ENCODE measurements around the gene ABHD16A. TPM values are rescaled to one million over a fixed set of nuclear protein-coding genes. Genes with fewer than 3 reads are reported as not detected.
A peak's percentile ranks its signal among the peaks of the same experiment; 100 is the strongest.
"Not testable (repeated sequence)": the region's sequence is repeated elsewhere in the genome, so short reads cannot be mapped to it uniquely, and the experiment has no call there.

Gene ABHD16A
- total and polyA plus RNA-seq, 5 donors = 28.1 to 37.0 (median 30.1) TPM

DNA sequence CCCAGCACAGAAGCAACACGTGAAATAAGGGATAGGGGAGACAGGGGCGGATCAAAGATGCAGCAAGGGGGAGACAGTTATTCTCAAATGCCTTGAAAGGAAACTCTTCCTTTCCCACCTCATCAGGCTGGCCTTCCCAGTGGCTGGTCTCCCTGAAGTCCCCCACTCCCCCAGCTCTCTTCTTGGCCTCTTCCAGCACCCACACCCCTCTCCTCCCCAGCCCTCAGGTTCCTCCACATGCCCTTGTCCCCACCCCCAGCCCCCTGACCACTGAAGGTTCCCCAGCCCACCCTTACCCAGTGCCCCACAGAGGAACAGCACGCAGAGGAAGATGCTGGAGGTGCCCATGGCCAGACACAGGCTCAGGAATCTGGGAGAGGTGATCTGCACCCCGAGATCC is 10.3 kb upstream of the ABHD16A start:
- 63% methylated on average over 4 of the region's 4 CpGs for WGBS
- intact Hi-C loops (cut with DNase I) = no loop called here
- Histone ChIP-seq H3K9me3 (ENCODE audit: control insufficient read depth, low read length) (no peaks in the 10 kb centered on the region), H3K4me1 (ENCODE audit: control insufficient read depth, insufficient read depth, low read length) (no peaks in the 10 kb centered on the region), H3K27ac (ENCODE audit: low read length) (no peak overlapping the region), H3K4me3 (ENCODE audit: low read length) (no peak overlapping the region), H3K27me3 (ENCODE audit: control insufficient read depth, insufficient read depth) (no peaks in the 10 kb centered on the region)
- ATAC-seq (no peak), DNase-seq (no peak)

DNA sequence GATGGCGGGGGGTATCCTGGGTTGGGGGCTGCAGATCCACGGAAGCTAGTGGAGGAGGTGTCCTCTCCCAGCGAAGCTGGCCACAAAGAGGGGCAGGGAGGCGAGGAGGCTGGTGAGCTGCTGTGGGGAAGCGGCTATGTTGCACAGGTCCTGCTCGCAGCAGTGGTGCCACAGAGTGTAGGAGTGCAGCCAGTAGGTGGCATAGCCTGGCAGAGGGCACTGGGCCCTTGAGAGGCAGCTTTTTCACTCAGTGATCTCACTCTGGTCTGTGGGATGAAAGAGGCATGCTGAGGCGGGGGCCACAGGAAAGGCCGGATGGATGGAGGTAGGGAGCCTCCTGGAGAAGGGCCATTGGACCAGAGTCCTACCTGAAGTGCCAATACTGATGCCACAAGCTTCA is 9.2 kb upstream of the ABHD16A start:
- H3K27ac ChIP-seq (ENCODE audit: low read length) = no peak overlapping the region

DNA sequence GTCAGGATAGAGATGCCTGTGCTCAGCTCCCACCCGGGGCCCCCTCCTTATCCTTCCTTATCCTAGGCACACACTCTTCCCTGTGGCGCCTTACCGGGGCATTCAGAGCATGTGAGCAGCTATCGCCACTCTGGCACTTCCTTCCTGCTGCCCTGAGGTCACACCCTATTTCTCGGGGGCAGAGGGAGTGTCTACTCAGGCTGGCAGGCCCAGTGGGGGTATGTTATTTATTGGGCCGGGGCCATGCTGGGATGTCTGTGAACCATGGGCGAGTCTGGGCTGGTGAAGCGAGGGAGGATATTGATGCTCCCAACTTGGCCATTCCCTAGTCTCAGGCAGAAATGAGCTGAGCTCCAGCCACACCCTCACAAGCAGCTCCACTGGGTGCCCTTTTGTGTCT is 8.1 kb upstream of the ABHD16A start:
- no peak overlapping the region for H3K27ac ChIP-seq (ENCODE audit: low read length)
- H3K4me1 ChIP-seq (ENCODE audit: control insufficient read depth, insufficient read depth, low read length) = no peaks in the 10 kb centered on the region
- no peak for DNase-seq
- WGBS = 46% methylated on average over 8 of the region's 8 CpGs
- H3K4me3 ChIP-seq (ENCODE audit: low read length) = no peak overlapping the region
- H3K27me3 ChIP-seq (ENCODE audit: control insufficient read depth, insufficient read depth) = no peaks in the 10 kb centered on the region
- peak; percentile 27 to 29 for ATAC-seq
- intact Hi-C loops (cut with DNase I) = no loop called here
- H3K9me3 ChIP-seq (ENCODE audit: control insufficient read depth, low read length) = no peaks in the 10 kb centered on the region

More for the DNA sequence above, 9.2 kb upstream of the ABHD16A start:
- intact Hi-C loops (cut with DNase I) = no loop called here
- H3K4me3 ChIP-seq (ENCODE audit: low read length) = no peak overlapping the region
- no peaks in the 10 kb centered on the region for H3K9me3 ChIP-seq (ENCODE audit: control insufficient read depth, low read length)
- DNase-seq = no peak
- 74% methylated on average over 8 of the region's 8 CpGs for WGBS
- H3K27me3 ChIP-seq (ENCODE audit: control insufficient read depth, insufficient read depth) = no peaks in the 10 kb centered on the region
- H3K4me1 ChIP-seq (ENCODE audit: control insufficient read depth, insufficient read depth, low read length) = no peaks in the 10 kb centered on the region
- peak; percentile 26 to 54 for ATAC-seq

DNA sequence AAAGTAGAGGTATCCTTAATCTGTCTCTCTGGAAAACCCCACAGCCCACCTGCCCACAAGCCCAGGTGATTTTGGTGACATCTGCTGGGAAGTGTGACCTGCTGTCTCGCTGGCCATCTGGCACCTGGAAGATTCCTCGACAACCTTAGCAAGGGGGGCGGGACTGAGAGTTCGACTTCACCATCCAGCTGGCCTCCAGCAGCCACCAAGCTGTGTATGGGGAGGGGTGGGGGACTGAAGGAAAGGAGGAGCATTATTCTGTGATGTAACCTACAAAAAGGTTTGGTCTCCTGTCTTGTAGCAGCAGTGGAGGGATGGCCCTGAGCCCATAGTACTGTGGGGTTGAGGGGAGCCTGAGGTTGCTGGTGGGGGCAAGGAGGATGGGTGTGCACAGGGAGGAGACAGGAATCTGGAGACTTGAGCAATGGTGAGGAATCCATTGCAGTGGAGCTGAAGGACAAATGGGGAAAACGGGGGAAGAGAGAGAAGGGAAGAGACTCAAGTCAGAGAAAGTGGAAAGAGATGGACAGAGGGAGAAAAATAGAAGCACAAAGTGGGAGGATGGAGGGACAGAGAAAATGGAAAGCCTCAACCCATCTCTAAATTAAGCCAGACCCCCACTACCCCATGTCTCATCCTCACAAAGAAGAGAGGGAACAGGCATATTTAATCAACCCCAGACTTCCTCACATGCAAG is 7.5 kb upstream of the ABHD16A start:
- Histone ChIP-seq H3K9me3 (ENCODE audit: control insufficient read depth, low read length) (no peaks in the 10 kb centered on the region), H3K4me3 (ENCODE audit: low read length) (no peak overlapping the region), H3K4me1 (ENCODE audit: control insufficient read depth, insufficient read depth, low read length) (no peaks in the 10 kb centered on the region), H3K27me3 (ENCODE audit: control insufficient read depth, insufficient read depth) (no peaks in the 10 kb centered on the region), H3K27ac (ENCODE audit: low read length) (no peak overlapping the region)
- intact Hi-C loops (cut with DNase I) = no loop called here
- DNase-seq (no peak), ATAC-seq (no peak)
- 46% methylated on average over 5 of the region's 5 CpGs for WGBS

DNA sequence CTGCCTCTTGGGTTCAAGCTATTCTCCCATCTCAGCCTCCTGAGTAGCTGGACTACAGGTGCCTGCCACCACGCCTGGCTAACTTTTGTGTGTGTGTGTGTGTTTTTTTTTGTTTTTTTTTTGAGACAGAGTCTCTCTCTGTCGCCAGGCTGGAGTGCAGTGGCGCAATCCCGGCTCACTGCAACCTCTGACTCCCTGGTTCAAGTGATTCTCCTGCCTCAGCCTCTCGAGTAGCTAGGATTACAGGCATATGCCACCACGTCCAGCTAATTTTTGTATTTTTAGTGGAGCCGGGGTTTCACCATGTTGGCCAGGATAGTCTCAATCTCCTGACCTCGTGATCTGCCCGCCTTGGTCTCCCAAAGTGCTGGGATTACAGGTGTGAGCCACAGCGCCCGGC is 6.0 kb upstream of the ABHD16A start:
- DNase-seq; H3K27ac ChIP-seq (ENCODE audit: low read length); H3K27me3 ChIP-seq (ENCODE audit: control insufficient read depth, insufficient read depth); H3K4me1 ChIP-seq (ENCODE audit: control insufficient read depth, insufficient read depth, low read length); ATAC-seq; H3K9me3 ChIP-seq (ENCODE audit: control insufficient read depth, low read length); intact Hi-C loops (cut with DNase I); H3K4me3 ChIP-seq (ENCODE audit: low read length): not testable (repeated sequence)
- WGBS = 88% methylated on average over 11 of the region's 11 CpGs

DNA sequence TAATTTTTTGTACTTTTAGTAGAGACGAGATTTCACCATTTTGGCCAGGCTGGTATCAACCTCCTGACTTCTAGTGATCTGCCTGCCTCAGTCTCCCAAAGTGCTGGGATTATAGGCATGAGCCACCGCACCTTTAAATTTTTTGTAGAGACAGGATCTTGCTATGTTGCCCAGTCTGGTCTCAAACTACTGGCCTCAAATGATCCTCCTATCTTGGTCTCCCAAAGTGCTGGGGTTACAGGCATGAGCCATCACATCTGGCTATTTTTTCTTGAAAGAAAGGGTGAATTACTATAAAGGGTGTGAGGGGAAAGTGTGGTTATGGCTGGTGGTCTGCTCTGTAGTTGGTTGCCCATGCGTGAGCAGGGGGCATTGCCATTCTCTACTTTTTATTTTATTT is 5.1 kb upstream of the ABHD16A start:
- 93% methylated on average over 3 of the region's 3 CpGs for WGBS
- intact Hi-C loops (cut with DNase I) = no loop called here
- DNase-seq (no peak), ATAC-seq (no peak)
- Histone ChIP-seq H3K9me3 (ENCODE audit: control insufficient read depth, low read length) (no peaks in the 10 kb centered on the region), H3K27ac (ENCODE audit: low read length) (no peak overlapping the region), H3K4me1 (ENCODE audit: control insufficient read depth, insufficient read depth, low read length) (no peaks in the 10 kb centered on the region), H3K4me3 (ENCODE audit: low read length) (no peak overlapping the region), H3K27me3 (ENCODE audit: control insufficient read depth, insufficient read depth) (no peaks in the 10 kb centered on the region)

DNA sequence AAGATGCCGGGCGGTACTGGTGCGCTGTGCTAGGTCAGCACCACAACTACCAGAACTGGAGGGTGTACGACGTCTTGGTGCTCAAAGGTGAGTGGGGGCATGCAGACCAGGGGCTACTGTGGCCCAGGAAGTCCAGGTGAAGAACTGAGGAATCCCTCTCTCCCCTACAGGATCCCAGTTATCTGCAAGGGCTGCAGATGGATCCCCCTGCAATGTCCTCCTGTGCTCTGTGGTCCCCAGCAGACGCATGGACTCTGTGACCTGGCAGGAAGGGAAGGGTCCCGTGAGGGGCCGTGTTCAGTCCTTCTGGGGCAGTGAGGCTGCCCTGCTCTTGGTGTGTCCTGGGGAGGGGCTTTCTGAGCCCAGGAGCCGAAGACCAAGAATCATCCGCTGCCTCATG is 4.6 kb upstream of the ABHD16A start:
- DNase-seq (no peak), ATAC-seq (no peak)
- H3K27ac ChIP-seq (ENCODE audit: low read length) = no peak overlapping the region
- no peaks in the 10 kb centered on the region for H3K4me1 ChIP-seq (ENCODE audit: control insufficient read depth, insufficient read depth, low read length)
- no peak overlapping the region for H3K4me3 ChIP-seq (ENCODE audit: low read length)
- H3K9me3 ChIP-seq (ENCODE audit: control insufficient read depth, low read length) = no peaks in the 10 kb centered on the region
- WGBS = 88% methylated on average over 10 of the region's 10 CpGs
- H3K27me3 ChIP-seq (ENCODE audit: control insufficient read depth, insufficient read depth) = no peaks in the 10 kb centered on the region
- intact Hi-C loops (cut with DNase I) = no loop called here

DNA sequence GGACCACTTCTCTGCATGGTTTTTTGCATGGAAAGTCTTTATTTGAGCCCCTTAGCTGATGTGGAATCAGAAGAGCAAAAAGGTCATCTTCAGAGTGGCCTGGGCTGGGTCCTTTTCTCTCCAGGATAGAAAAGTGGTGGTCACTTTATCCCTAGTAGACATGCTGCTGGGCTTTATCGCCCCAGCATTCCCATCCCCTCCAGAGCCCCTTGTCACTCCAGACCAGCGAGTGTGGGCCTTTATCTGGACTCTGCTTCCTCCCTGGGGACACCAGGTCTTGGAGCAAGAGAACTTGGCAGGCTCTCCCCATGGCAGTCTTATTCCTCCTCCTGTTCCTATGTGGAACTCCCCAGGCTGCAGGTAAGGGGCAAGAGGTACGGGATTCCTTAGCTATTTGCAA is 3.5 kb upstream of the ABHD16A start, which contains the start of gene LY6G6F:
Gene LY6G6F (plus strand): TSS at position 268 of the 400 bp plus-strand sequence. CDS start 41 bp downstream, at position 309.
- no peak for ATAC-seq
- Histone ChIP-seq H3K27ac (ENCODE audit: low read length) (no peak within 1 kb of the TSS), H3K4me3 (ENCODE audit: low read length) (no peak within 1 kb of the TSS), H3K27me3 (ENCODE audit: control insufficient read depth, insufficient read depth) (no peaks in the 10 kb centered on the region), H3K9me3 (ENCODE audit: control insufficient read depth, low read length) (no peaks in the 10 kb centered on the region), H3K4me1 (ENCODE audit: control insufficient read depth, insufficient read depth, low read length) (peaks cover 5% of the 10 kb centered on the region)
- no peak for DNase-seq
- WGBS = 21% methylated on average over 3 of the region's 3 CpGs
- intact Hi-C loops (cut with DNase I) = no loop called here

DNA sequence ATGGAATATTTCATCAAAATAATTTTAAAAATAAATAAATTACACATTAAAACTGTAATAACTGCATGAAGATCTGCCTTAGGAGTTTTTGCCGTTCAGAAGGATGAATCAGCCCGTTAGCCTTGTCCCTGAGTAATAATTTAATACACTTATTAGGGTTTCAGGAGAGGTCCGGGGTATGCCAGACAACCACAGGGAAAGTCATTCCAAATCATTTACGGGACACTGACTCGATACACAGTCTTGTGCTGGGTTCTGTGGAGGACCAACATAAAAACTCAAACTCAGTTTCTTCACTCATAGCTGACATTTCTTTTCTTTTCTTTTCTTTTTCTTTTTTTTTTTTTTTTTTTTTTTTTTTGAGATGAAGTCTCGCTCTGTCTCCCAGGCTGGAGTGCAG is 2.8 kb upstream of the ABHD16A start:
- no peak overlapping the region for H3K27ac ChIP-seq (ENCODE audit: low read length)
- peaks cover 7% of the 10 kb centered on the region for H3K4me1 ChIP-seq (ENCODE audit: control insufficient read depth, insufficient read depth, low read length)
- H3K4me3 ChIP-seq (ENCODE audit: low read length) = no peak overlapping the region
- 91% methylated on average over 6 of the region's 6 CpGs for WGBS
- no peaks in the 10 kb centered on the region for H3K27me3 ChIP-seq (ENCODE audit: control insufficient read depth, insufficient read depth)
- DNase-seq (no peak), ATAC-seq (no peak)
- no peaks in the 10 kb centered on the region for H3K9me3 ChIP-seq (ENCODE audit: control insufficient read depth, low read length)
- intact Hi-C loops (cut with DNase I) = no loop called here

DNA sequence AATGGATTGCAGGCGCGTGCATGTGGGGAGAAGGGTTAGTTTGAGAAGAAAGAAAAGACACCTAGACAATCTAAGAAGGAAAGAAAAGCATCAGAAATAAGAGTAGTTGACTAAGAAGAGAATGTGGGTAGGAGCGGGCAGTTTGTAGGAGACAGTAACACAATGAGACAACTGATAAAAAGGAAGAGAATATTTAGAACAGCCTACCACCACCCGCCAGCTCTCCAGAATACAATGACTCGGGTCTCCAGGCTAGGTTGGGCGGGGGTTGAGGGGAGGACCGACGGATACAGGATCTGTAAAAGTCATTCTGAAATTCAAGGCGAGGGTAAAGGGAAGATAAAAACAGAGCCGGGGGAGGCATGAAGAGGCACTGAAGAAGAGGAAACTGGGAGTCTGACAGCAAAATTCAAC is 712 bp downstream of the ABHD16A start:
- Histone ChIP-seq H3K4me3 (ENCODE audit: low read length) (peak overlapping the region; percentile 84), H3K27me3 (ENCODE audit: control insufficient read depth, insufficient read depth) (no peaks in the 10 kb centered on the region), H3K9me3 (ENCODE audit: control insufficient read depth, low read length) (no peaks in the 10 kb centered on the region), H3K27ac (ENCODE audit: low read length) (peak overlapping the region; percentile 98), H3K4me1 (ENCODE audit: control insufficient read depth, insufficient read depth, low read length) (peaks cover 7% of the 10 kb centered on the region)
- 1% methylated on average over 10 of the region's 10 CpGs for WGBS
- ATAC-seq (peak; percentile 8 to 33), DNase-seq (no peak)
- intact Hi-C loops (cut with DNase I) = no loop called here

DNA sequence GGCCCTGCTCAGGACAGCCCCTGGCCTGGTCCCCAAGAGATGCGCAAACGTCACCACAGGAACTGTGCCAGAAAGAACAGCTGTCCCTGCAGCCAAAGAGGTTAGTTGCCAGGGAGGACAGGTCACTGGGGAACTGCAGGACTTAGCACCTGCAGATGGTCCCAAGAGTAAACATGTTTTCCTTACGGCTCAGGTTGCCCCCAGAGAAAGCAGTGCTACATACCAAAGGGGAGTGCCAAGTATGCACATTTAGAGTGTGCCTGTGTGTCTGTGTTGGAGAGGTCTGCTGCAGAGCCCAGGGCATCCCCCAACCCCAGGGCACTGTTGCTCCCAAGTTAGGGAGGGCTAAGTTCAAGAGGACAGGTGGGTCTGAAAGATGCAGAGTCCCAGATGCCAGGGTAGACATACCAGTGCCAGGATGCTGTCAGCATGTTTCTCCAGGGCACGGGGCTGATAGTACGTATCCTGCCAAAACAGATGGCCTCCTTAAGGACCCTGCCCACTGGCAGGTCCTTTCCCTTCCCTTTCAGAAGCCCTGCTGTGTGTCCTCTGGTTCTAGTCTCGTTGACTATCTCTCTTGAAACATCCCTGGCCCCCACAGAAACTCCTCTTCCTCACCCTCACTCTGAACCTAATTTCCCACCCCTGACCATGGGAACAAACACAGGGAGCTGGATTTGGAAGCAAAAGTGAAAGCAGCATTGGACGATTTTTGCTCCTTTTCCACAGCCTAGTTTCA is 1.3 kb downstream of the ABHD16A start:
- peak overlapping the region; percentile 31 for H3K27ac ChIP-seq (ENCODE audit: low read length)
- peak overlapping the region; percentile 84 for H3K4me3 ChIP-seq (ENCODE audit: low read length)
- intact Hi-C loops (cut with DNase I) = no loop called here
- 17% methylated on average over 7 of the region's 7 CpGs for WGBS
- H3K9me3 ChIP-seq (ENCODE audit: control insufficient read depth, low read length) = no peaks in the 10 kb centered on the region
- peaks cover 7% of the 10 kb centered on the region for H3K4me1 ChIP-seq (ENCODE audit: control insufficient read depth, insufficient read depth, low read length)
- DNase-seq (peak in 1 of 3 donors; percentile 49), ATAC-seq (no peak)
- H3K27me3 ChIP-seq (ENCODE audit: control insufficient read depth, insufficient read depth) = no peaks in the 10 kb centered on the region
